Chondrocyte (in vitro differentiated cells): Measurements from ENCODE around the gene ZNF853. TPM values are rescaled to one million over a fixed set of nuclear protein-coding genes. Genes with fewer than 3 reads are reported as not detected.
A peak's percentile ranks its signal among the peaks of the same experiment; 100 is the strongest.

Experiments
- DNase-seq: peaks from one replicate; pipeline ENCODE4 v3.0.0; 2021; ENCODE audit warnings: mixed read lengths, low spot score
- H3K27ac Mint-ChIP-seq: one replicate; pipeline ENCODE4 v1.8.0; 2021; ENCODE audit warnings: mild to moderate bottlenecking, moderate library complexity, mixed read lengths; ENCODE audit not compliant: unreplicated experiment
- H3K27me3 Mint-ChIP-seq: 2 replicates; pipeline ENCODE4 v1.8.0; 2021; ENCODE audit warnings: low read depth, mixed read lengths
- H3K36me3 Mint-ChIP-seq: 2 replicates; pipeline ENCODE4 v1.8.0; 2021; ENCODE audit warnings: low read depth, mixed read lengths
- H3K4me1 Mint-ChIP-seq: 2 replicates; pipeline ENCODE4 v1.8.0; 2021; ENCODE audit warnings: low read depth, mild to moderate bottlenecking, mixed read lengths
- H3K4me3 Mint-ChIP-seq: one replicate; pipeline ENCODE4 v1.8.0; 2021; ENCODE audit warnings: mild to moderate bottlenecking, moderate library complexity, mixed read lengths; ENCODE audit not compliant: unreplicated experiment
- H3K9me3 Mint-ChIP-seq: 2 replicates; pipeline ENCODE4 v1.8.0; 2021; ENCODE audit warnings: low read depth, mixed read lengths
- total RNA-seq: library from RNA; stranded (reverse); gene quantifications from 3 replicates; pipeline ENCODE4 v1.2.1, GENCODE V29; 2021
- TF ChIP-seq, protein P1 (sequence below): fragments of 200-600 bp; sonication (generic); IDR thresholded peaks from 2 replicates; pipeline ENCODE4 v1.5.0; 2021; ENCODE audit warnings: antibody characterized with exemption, mild to moderate bottlenecking, moderate library complexity

ZNF853 gene
- total RNA-seq, 1 donor from 2014 or later: 16.2 TPM

DNA sequence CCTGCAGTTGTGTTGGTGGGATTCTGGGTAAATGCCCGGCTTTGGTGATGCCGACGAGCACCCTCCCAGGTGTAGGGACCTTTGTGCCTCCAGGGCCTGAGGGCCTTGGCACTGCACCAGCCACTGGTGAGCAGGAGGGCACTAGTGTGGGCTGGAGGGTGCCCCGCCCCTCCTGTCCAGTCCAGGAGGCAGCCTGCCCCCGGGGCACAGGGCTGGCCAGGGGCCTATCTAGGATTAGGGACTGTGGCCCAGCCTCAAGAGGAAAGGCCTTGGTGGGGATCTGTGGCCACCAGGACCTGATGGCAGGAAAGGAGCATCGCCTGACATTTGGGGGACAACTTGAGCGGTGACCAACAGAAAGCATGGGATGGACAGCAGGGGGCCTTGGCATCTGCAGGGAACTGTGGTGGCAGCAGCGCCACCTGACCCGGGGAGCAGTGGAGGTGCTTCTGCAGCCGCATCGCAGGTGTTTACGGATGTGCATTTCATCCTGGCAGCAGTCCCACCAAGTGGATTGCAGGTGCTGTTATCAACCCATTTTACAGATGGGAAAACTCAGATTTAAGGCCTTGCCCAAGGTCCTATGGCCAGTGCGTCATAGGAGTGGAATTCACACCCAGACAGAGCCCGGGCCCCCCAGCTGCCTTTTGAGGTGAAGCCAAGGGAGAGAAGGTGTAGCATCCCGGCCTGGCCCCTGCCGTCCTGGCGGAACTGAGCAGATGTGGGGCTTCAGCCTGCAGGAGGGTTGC lies 32.8 kb downstream of the ZNF853 start:
- Mint-ChIP-seq H3K27ac (no peak overlapping the region), H3K9me3 (no peaks in the 10 kb centered on the region), H3K4me1 (no peaks in the 10 kb centered on the region), H3K4me3 (no peak overlapping the region), H3K36me3 (peaks cover 11% of the 10 kb centered on the region), H3K27me3 (no peaks in the 10 kb centered on the region)
- DNase-seq: no peak
- TF ChIP-seq, protein P1, sequence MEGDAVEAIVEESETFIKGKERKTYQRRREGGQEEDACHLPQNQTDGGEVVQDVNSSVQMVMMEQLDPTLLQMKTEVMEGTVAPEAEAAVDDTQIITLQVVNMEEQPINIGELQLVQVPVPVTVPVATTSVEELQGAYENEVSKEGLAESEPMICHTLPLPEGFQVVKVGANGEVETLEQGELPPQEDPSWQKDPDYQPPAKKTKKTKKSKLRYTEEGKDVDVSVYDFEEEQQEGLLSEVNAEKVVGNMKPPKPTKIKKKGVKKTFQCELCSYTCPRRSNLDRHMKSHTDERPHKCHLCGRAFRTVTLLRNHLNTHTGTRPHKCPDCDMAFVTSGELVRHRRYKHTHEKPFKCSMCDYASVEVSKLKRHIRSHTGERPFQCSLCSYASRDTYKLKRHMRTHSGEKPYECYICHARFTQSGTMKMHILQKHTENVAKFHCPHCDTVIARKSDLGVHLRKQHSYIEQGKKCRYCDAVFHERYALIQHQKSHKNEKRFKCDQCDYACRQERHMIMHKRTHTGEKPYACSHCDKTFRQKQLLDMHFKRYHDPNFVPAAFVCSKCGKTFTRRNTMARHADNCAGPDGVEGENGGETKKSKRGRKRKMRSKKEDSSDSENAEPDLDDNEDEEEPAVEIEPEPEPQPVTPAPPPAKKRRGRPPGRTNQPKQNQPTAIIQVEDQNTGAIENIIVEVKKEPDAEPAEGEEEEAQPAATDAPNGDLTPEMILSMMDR: no peak

DNA sequence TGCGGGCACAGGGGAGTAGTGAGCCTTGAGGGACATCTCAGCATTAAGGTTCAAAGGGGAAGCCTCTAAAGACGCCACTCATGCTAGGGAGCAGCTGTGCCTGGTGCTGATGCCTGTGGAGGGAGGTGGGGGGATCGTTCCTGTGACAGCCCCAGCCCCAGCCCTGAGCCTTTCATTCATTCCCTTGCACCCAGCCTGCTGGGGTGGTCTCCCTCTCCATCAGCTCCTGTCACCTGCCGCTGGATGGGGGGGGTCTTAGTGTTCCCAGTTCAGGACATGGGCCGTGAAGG lies 33.4 kb downstream of the ZNF853 start:
- Mint-ChIP-seq H3K4me1 (no peaks in the 10 kb centered on the region), H3K27me3 (no peaks in the 10 kb centered on the region), H3K9me3 (no peaks in the 10 kb centered on the region), H3K27ac (no peak overlapping the region), H3K4me3 (no peak overlapping the region), H3K36me3 (peaks cover 11% of the 10 kb centered on the region)
- peak; percentile 61 for DNase-seq
- TF ChIP-seq, protein P1: no peak

DNA sequence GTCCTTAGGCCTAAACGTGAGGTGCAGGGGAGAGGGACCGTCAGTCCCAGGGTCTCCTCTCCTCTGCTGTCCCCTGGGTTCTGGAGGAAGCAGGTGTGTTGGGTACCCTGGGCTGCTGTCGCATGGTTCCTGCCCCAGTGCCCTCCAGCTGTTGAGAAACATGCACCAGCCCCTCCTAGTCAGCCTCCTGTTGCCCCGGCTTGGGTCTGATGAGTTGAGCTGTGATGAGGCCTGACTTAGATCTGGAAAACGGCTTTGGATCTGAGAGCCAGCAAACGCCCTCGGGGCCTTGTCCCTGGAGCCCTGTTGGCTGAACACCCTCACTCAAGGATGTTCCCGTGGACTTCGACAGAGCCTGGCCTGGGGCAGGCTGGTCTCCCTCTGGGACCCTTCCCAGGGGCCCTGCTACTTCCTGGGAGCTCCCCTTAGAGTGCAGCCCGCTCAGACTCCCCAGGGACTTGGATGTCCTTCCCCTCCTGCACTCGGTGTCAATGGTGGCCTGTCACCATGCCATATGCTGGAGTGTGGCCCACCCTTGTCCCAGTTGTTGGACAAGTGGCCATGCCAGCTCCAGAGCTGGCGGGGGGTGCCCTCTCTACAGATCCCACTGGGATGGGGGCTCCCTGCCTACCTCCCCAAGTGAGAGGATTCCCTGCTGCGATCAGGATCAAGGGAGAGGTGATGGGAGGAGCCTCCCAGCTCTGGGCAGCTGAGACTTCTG lies 34.0 kb downstream of the ZNF853 start:
- Mint-ChIP-seq H3K4me3 (no peak overlapping the region), H3K36me3 (peaks cover 11% of the 10 kb centered on the region)
- DNase-seq: peak; percentile 80

DNA sequence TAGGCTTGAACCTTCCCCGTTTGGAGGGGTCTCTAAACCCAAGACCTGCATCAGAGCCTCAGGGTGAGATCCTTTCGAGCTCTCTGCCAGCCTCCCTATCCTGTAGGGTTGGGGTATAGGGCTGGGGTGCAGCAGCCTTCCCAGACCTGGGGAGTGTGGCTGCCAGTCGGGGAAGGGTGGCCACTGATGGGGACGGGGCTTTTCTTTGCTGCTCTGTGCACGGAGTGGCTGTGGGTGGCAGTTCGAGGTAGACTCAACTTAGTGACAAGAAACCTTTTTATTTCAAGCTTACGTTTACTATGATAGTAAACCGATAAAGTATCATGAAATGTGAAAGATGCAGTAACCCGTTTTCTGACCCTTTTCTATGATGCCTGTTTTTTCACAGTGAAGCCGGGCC lies 34.7 kb downstream of the ZNF853 start:
- Mint-ChIP-seq H3K27ac (no peak overlapping the region), H3K4me1 (no peaks in the 10 kb centered on the region), H3K4me3 (no peak overlapping the region), H3K36me3 (peaks cover 14% of the 10 kb centered on the region), H3K27me3 (no peaks in the 10 kb centered on the region), H3K9me3 (no peaks in the 10 kb centered on the region)
- TF ChIP-seq, protein P1: no peak
- DNase-seq: peak; percentile 75

More for the DNA sequence above, 34.0 kb downstream of the ZNF853 start:
- Mint-ChIP-seq H3K9me3 (no peaks in the 10 kb centered on the region), H3K4me1 (no peaks in the 10 kb centered on the region), H3K27ac (no peak overlapping the region), H3K27me3 (no peaks in the 10 kb centered on the region)
- TF ChIP-seq, protein P1: no peak

DNA sequence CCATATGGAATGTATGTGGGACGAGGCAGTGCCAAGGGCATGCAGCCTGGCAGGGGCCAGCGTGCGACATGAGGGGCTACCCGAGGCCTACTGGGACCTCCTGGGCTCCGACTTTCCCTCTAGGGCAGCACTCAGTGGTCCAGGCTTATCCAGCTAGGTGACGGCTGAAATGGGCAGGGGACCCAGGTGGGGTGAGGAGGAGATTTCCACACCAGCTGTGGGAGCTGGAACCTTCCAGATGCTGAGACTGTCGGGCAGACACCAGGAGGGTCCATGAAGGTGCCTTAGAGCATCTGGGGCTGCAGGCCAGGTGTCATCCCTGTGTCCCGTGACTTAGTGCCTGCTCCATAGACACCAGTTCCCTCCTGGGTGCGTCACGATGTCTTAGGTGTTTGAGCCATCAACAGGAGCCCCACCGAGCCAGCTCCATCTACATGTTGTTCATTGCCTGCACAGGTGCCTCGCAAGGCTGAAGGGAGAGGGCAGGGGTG lies 35.2 kb downstream of the ZNF853 start:
- Mint-ChIP-seq H3K9me3 (no peaks in the 10 kb centered on the region), H3K36me3 (peaks cover 18% of the 10 kb centered on the region), H3K4me3 (no peak overlapping the region), H3K27me3 (no peaks in the 10 kb centered on the region), H3K4me1 (no peaks in the 10 kb centered on the region), H3K27ac (no peak overlapping the region)
- DNase-seq: peak; percentile 72
- TF ChIP-seq, protein P1: no peak
